ENCODE results near the gene TOM1L2. TPM values are rescaled to one million over a fixed set of nuclear protein-coding genes. Genes with fewer than 3 reads are reported as not detected.

The TOM1L2 gene
- total RNA-seq, 4 donors from 2014 or later, result 55.7 to 97.1 (median 73.3) TPM

DNA sequence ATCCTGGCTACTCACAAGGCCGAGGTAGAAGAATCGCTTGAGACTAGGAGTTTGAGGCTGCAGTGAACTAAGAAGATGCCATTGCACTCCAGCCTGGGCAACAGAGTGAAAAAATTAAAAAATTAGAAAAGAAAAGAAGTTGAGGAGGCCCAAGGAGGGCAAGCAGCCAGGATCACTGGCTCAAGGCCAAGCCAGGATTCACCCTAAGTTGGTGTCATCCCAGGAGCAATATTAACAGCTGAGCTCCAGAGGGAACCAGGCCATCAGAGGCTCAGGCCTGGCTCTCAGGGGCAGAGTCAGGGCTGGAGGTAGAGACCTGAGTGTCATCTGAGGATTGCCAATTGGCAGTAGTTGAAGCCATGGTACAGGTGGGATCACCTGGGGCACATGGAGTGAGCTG is 21.2 kb upstream of the TOM1L2 start:
- Histone ChIP-seq H3K36me3 (no peaks in the 10 kb centered on the region), H3K4me3 (no peak overlapping the region), H3K27me3 (no peaks in the 10 kb centered on the region), H3K27ac (no peak overlapping the region), H3K9me3 (no peaks in the 10 kb centered on the region), H3K4me1 (no peaks in the 10 kb centered on the region)
- TF ChIP-seq, protein P1, sequence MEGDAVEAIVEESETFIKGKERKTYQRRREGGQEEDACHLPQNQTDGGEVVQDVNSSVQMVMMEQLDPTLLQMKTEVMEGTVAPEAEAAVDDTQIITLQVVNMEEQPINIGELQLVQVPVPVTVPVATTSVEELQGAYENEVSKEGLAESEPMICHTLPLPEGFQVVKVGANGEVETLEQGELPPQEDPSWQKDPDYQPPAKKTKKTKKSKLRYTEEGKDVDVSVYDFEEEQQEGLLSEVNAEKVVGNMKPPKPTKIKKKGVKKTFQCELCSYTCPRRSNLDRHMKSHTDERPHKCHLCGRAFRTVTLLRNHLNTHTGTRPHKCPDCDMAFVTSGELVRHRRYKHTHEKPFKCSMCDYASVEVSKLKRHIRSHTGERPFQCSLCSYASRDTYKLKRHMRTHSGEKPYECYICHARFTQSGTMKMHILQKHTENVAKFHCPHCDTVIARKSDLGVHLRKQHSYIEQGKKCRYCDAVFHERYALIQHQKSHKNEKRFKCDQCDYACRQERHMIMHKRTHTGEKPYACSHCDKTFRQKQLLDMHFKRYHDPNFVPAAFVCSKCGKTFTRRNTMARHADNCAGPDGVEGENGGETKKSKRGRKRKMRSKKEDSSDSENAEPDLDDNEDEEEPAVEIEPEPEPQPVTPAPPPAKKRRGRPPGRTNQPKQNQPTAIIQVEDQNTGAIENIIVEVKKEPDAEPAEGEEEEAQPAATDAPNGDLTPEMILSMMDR (IDR thresholded peaks at IDR 0.05 in 4 of 5, conservative IDR thresholded peaks at IDR 0.05 in 1 of 5), result no peak
- TF ChIP-seq POLR2A (IDR thresholded peaks at IDR 0.05), result no peak
- ATAC-seq, result no peak
- in situ Hi-C loops (cut with MboI; ENCODE audit: low sequenced_read_pairs in 4 of 4) (no loop called here), intact Hi-C loops (cut with DNase I; ENCODE audit: low total_unique reads) (no loop called here)
- DNase-seq, result no peak

DNA sequence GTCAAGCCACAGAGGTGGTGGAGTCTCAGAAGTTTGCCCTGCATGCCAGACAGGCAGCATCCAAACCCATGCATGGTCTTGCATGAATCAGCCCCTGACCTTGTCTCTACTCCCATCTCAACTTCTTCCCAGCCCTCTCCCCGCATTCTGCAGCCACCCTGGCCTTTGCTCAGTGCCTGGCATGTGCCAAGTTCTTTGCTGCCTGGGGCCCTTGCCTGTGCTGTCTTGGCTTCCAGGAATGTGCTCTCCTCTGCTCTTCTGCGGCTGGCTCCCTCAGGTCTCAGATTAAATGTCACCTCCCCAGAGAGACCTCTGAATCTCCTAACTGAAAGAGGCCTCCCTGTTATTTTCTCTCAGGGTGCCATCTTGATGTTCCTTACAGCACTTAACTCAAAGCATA is 18.1 kb upstream of the TOM1L2 start:
- in situ Hi-C loops (cut with MboI; ENCODE audit: low sequenced_read_pairs in 4 of 4), result no loop called here
- peak; percentile 66 to 80 for ATAC-seq
- peak in 1 of 2 donors; percentile 46 for DNase-seq

DNA sequence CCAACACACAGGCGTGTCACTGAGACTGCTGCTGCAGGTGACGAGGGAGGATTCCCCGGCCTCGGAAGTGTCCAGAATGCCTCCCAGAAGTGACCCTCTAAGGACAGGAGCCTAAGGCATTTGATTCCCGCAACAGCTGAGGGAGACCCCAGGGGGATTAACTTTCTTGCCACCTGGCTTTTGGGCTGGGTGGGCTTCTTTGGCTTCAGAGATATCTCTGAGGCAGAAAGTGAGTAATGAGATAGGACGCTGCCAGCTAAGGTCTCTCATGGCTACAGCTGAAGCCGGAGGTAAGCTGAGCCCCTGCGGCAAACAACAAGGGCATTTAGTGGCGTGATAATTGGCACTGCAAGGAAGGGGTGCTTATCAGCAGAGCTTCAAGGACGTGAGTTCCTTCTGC is 17.4 kb upstream of the TOM1L2 start:
- Histone ChIP-seq H3K27me3 (no peaks in the 10 kb centered on the region), H3K4me3 (no peak overlapping the region), H3K4me1 (no peaks in the 10 kb centered on the region), H3K27ac (no peak overlapping the region), H3K36me3 (no peaks in the 10 kb centered on the region), H3K9me3 (no peaks in the 10 kb centered on the region)
- no peak for DNase-seq
- no peak for ATAC-seq
- in situ Hi-C loops (cut with MboI; ENCODE audit: low sequenced_read_pairs in 4 of 4), result loop anchor here in 1 of 4 donors (10.0 kb wide), 1 partner anchor 65 kb away; no protein-coding TSS in a partner anchor
- no peak for TF ChIP-seq POLR2A (IDR thresholded peaks at IDR 0.05)
- TF ChIP-seq, protein P1 (IDR thresholded peaks at IDR 0.05 in 4 of 5, conservative IDR thresholded peaks at IDR 0.05 in 1 of 5), result no peak
- intact Hi-C loops (cut with DNase I; ENCODE audit: low total_unique reads), result no loop called here

More for the DNA sequence above, 18.1 kb upstream of the TOM1L2 start:
- Histone ChIP-seq H3K4me1 (no peaks in the 10 kb centered on the region), H3K36me3 (no peaks in the 10 kb centered on the region), H3K27ac (peak overlapping the region; percentile 32 to 65 (median 46)), H3K4me3 (no peak overlapping the region), H3K9me3 (no peaks in the 10 kb centered on the region), H3K27me3 (no peaks in the 10 kb centered on the region)
- no peak for TF ChIP-seq POLR2A (IDR thresholded peaks at IDR 0.05)
- TF ChIP-seq, protein P1 (IDR thresholded peaks at IDR 0.05 in 4 of 5, conservative IDR thresholded peaks at IDR 0.05 in 1 of 5), result no peak
- intact Hi-C loops (cut with DNase I; ENCODE audit: low total_unique reads), result no loop called here

DNA sequence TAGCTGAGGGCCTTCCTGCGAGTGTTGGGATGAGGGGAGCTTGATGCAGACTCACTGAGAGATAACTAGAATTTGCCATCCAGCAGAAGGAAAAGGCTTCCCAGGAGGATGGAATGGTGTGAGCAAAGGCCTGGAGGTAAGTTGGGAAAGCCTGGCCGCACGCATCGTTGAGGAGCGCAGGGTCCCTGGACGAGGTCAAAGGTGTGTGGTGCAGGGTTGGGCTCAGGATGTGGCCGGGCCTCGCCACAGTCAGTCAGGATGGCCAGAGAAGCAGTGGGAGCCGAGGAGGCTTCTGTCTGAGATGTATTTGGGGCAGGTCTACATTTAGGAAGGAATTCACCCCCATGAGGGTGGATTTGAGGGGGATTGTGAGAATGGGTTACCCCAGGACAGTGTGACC is 16.9 kb upstream of the TOM1L2 start:
- DNase-seq (no peak), ATAC-seq (no peak)
- TF ChIP-seq POLR2A (IDR thresholded peaks at IDR 0.05), result no peak
- TF ChIP-seq, protein P1 (IDR thresholded peaks at IDR 0.05 in 4 of 5, conservative IDR thresholded peaks at IDR 0.05 in 1 of 5), result no peak
- intact Hi-C loops (cut with DNase I; ENCODE audit: low total_unique reads) (no loop called here), in situ Hi-C loops (cut with MboI; ENCODE audit: low sequenced_read_pairs in 4 of 4) (loop anchor here in 1 of 4 donors (10.0 kb wide), 1 partner anchor 64 kb away; no protein-coding TSS in a partner anchor)
- Histone ChIP-seq H3K36me3 (no peaks in the 10 kb centered on the region), H3K4me3 (no peak overlapping the region), H3K27ac (no peak overlapping the region), H3K9me3 (no peaks in the 10 kb centered on the region), H3K4me1 (no peaks in the 10 kb centered on the region), H3K27me3 (no peaks in the 10 kb centered on the region)

DNA sequence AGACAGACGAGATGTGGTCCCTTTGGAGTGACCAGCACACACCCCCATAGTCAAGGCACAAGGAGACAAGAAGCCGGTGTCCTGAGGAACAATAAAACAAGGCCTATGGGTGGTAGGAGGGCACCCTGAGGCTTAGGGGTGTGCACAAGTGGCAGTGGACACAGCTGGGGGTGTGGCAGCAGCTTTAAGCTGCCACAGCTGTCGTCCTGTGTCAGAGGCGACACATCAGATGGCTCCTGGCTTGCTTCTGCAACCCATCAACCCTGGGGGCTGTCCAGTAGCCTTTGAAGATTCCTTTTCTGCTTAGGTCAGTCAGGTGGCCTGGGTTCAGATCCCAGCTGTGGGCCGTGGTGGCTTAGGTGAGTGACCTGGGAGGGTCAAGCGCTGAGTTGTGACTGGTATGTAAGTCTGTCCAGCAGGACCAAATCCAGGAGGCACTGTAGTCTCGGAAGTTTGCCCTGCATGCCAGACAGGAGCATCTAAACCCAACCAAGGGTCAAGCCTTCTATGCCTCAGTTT is 16.3 kb upstream of the TOM1L2 start:
- no peak for TF ChIP-seq POLR2A (IDR thresholded peaks at IDR 0.05)
- TF ChIP-seq, protein P1 (IDR thresholded peaks at IDR 0.05 in 4 of 5, conservative IDR thresholded peaks at IDR 0.05 in 1 of 5), result no peak

More for the DNA sequence above, 16.3 kb upstream of the TOM1L2 start:
- in situ Hi-C loops (cut with MboI; ENCODE audit: low sequenced_read_pairs in 4 of 4), result loop anchor here in 1 of 4 donors (10.0 kb wide), 1 partner anchor 64 kb away; no protein-coding TSS in a partner anchor
- DNase-seq (no peak), ATAC-seq (no peak)
- no peaks in the 10 kb centered on the region for H3K4me1 ChIP-seq
- H3K4me3 ChIP-seq, result no peak overlapping the region
- H3K27ac ChIP-seq, result no peak overlapping the region
- no peaks in the 10 kb centered on the region for H3K36me3 ChIP-seq
- no peaks in the 10 kb centered on the region for H3K9me3 ChIP-seq
- H3K27me3 ChIP-seq, result no peaks in the 10 kb centered on the region
- intact Hi-C loops (cut with DNase I; ENCODE audit: low total_unique reads), result no loop called here
